SW 1271 (cell line): ENCODE measurements around the gene IL10.
"Not testable (repeated sequence)": the region's sequence is repeated elsewhere in the genome, so short reads cannot be mapped to it uniquely, and the experiment has no call there.

Source experiments
- DNase-seq, 2 experiments: peaks; one replicate each; lab custom pipeline; 2025; lab: John Stamatoyannopoulos, UW

Gene IL10

GRCh38 chr1:206765771-206766170, 6.5 kb downstream of the IL10 start:
- not testable (repeated sequence) for DNase-seq

- not testable (repeated sequence) for DNase-seq
These were observed 9.4 kb downstream of the IL10 start for GRCh38 chr1:206762741-206763364.

- no peak for DNase-seq
These were observed 11.0 kb downstream of the IL10 start for GRCh38 chr1:206761159-206761768.

- no peak for DNase-seq
These were observed 11.7 kb downstream of the IL10 start for GRCh38 chr1:206760590-206760989.

DNA sequence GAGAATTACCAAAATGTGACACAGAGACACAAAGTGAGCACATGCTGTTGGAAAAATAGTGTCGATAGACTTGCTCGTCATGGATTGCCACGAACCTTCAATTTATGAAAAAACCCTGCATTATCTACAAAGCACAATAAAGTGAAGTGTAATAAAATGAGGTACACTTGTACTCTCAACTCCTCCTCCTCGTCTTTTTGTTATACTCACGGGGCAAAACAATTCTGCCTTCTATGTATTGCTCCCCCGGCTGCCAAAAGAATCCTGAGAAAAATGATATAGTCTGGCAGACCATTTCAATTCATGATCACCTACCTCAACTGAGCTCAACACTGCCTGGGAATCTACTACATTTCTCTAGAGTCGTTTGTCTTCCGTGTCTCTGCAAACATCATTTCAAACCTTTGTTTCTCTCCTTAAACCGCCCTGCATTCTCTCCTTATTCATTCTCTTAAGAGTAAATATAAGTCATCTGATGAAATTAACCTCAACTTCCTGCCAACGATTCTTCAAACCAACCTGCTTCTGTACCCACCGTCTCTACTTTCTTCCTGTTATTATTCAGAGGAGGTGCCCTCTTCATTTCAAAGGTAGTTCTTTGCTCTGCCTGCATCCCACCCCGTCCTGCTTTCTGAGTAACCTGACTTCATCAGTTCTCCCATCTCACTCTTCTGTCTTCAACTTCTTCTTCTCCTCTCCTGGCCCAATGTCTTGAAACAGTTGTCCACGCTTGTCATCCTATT, 14.6 kb downstream of the IL10 start:
- DNase-seq = no peak

DNA sequence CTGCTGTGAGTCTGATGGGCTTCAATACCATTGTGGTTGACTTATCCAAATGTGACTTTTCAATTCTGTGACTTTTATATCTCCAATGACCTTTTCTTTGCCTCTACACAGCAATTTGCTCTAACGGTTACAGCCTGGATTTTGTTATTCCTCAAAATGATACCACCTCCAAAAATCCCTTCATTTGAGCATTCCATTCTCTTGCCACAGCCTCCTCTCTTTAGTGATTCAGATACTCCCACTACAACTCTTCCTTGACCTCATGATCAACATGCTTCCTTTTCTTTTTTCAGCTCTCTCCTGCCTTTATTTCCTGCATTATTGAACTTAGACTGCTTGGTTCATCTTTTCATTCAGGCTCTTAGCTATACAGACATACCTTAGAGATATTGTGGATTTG, 18.3 kb downstream of the IL10 start:
- no peak for DNase-seq

GRCh38 chr1:206753141-206753540, 19.2 kb downstream of the IL10 start:
- no peak for DNase-seq

GRCh38 chr1:206752481-206752880, 19.8 kb downstream of the IL10 start:
- DNase-seq = no peak

- DNase-seq = no peak
These were observed 20.4 kb downstream of the IL10 start for GRCh38 chr1:206751891-206752290.

GRCh38 chr1:206748348-206749030, 23.8 kb downstream of the IL10 start:
- no peak for DNase-seq

DNA sequence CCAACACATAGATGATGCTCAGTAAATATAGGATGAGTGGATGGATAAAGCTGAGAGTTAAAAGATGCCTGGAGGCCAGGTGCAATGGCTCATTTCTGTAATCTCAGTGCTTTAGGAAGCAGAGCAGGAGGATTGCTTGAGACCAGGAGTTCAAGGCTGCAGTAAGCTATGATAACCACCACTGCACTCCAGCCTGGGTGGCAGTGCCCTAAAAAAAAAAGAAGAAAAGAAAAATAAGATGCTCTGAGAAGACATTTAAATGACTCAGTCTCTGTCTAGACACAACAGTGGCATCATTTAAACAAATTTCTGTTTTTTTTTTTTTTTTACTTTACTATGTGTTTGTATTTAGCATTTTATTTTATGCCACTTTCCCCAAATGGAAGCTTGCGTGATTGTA, 27.0 kb downstream of the IL10 start:
- DNase-seq = no peak

DNA sequence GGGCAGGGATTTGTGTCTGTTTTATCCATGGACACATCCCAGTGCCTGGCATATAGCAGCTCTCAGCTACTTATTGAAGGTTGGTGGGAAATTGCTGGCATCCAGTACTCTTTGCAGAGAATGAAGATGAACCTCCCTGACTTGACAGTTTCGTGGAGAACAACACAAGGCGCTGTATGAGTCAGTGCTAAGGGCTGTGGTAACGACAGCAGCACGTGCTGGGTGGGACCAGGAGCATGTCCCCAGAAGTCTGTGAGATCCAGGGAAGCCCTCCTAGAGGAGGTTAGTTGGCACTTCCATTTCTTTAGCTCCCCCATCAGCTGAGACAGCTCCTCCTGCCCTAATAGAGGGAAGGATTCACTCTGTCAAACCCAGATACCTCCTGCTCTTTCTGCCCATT, 27.6 kb downstream of the IL10 start:
- no peak for DNase-seq

- no peak for DNase-seq
These were observed 29.4 kb downstream of the IL10 start for GRCh38 chr1:206742719-206743383.

DNA sequence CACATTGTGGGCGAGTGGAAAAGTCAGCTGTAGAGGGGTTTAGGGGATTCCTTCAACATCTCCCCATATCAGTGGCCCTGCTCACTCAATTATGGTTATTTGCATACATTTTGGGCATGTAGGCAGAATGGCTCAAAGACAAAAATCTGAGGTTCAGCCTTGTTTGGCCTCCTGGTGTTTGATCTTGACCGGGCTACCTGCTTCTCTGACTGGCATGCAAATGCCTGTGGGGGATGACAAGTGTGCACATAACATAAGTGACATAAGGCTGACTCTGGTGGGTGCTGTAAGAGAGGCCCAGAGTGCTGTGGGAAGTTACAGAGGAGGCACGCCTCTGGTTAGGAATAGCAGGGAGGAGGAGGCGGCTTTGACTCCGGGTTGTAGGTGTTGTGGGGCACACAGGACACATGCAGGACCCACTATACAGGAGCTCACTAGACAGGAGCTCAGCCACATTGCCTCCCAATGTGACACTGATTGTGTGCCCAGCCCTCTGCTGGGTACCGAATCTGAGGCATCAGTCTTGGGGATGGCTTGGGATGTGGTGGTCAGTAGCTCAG, 31.1 kb downstream of the IL10 start:
- DNase-seq = no peak

DNA sequence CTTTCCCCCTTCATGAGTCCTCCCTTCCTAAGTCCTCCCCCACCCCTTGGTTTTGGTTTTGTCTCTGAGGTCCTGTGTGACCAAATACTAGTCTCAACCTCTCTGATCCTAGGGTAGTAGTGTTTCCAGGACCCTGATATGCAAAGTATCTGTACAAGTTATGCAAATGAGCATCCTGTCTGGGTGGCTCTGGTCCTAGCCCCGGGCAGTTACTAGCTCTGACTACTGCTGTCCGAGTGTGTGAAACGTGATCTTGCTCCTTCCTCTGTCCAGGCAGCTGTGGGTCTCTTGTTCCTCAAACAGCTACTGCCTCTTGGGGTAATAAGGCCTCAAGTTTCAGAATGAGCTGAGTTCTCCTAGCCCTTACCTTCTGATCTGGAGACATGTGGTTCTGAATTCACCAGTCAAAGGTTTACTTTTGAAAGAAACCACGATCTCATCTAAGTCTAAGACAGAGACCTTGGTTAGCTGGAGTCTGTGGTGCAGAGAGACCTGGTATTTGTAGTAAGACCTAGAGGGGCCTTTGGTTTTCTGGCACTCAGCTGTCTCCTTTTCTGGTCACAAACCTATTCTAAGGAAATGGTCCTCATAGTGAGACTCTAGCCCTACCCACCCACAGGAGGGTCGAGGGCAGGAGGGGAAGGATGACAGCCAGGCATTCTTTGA, 32.8 kb downstream of the IL10 start:
- DNase-seq = no peak

GRCh38 chr1:206738370-206739366, 33.6 kb downstream of the IL10 start:
- peak in 1 of 2 experiments; percentile 8 for DNase-seq

GRCh38 chr1:206737729-206738201, 34.5 kb downstream of the IL10 start:
- DNase-seq = no peak

GRCh38 chr1:206736878-206737728, 35.2 kb downstream of the IL10 start:
- DNase-seq = no peak

DNA sequence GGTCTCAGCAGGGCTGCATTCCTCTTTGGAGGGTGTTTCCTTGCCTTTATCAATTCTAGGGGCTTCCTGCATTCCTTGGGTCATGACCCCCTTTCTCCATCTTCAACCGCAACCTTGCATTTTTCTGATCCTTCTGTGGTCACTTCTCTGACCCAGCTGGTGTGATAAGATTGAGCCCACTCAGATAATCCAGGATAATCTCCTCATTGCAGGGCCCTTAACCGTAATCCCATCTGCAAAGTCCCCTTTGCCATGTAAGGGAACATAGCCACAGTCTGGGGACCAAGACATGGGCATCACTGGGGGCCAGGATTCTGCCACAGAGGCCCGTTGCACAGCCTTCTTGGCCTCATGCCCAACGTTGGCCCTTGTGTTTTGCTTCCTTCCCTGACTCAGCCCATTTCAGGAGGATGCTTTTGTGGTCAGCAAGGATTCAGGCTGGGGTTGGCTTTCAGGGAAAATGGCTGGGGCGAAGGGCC, 36.7 kb downstream of the IL10 start:
- DNase-seq = no peak
